IPS-11a (cell line): ENCODE measurements around the gene DDX41.

Experiments
- H3K4me3 ChIP-seq: one replicate; pipeline ENCODE4 v1.5.1; 2013; ENCODE audit warnings: low read depth, low read length, control low read depth

The DDX41 gene

GRCh38 chr5:177470759-177471536 lies 45.8 kb downstream of the DDX41 start:
- no peak overlapping the region for H3K4me3 ChIP-seq

DNA sequence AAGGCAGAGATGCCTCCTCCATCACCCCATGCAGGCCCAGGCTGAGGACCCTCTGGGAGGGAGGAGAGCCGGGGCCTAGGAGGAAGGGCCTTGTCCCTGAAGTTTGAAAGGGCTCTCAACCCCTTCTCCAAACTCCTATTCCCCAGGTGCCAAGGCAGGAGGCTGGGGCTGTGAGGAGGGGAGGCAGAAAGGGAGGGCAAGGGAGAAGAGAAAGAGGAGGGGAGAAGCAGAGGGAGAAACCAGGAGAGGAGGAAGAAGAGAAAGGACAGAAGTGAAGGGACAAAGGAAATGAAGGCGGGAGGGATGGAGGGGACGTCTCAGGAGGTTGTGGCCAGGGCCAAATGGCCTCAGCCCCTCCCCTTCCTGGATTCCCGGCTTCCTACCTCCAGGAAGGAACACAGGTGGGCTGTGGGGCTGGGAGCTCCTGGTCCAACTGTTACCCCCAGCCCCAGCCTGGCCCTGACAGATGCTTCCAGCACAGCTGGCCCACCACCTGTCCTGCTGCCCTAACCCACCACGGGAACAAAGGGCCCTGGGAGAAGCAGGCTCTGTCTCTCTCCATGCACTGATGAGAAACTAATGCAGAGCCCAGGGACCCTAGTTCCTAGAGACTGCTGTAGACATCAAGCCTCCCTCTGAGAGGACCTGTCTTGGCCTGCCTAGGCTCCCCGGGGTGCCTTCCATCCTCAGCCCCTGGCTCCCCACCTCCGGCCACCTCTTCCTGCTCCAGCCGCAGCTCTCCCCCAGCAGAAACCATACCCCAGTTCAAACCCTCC lies 46.8 kb downstream of the DDX41 start:
- no peak overlapping the region for H3K4me3 ChIP-seq

DNA sequence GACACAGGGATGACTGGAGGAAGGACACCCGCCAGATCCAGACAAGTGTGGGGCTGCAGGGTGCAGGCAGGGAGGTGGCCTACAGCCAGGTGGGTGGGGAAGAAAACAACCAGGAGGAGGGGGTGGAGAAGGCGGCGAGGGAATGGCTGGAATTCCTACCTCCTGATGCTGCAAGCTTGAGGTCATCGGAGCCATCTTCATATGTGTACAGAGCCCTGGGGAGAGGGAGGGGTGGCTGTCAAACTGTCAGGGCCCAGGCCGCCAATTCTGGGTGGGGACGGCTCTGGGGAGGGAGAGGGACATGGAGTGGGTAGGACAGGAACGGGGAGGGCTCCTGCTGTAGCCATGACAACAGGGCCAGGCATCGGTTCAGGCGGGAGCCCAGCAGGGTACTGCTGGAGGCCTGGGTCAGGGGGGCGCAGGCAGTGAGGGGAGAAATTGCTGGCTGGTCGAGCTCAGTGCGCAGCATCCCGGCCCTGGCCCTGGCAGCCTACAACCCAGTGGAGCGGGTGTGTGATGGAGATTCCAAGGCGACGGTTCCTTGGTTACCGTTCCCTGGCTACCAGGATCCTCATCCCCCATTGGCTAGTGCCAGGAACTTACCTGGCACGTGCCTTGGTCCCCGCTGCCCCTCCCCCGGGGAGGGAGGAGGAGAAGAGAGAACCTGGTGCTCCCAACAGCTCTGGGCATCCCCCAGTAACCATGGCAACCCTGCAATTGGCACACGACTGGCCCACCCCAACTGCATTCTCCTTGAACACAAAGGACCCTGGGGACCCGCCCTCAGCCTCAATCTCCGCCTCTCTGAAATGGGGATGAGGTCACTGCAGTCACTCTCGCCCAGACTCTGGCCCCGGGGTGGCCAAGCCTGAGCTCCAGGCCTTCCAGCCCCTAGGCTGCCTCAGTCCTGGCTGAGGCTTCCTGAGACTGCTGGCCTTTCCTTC lies 47.8 kb downstream of the DDX41 start:
- no peak overlapping the region for H3K4me3 ChIP-seq

DNA sequence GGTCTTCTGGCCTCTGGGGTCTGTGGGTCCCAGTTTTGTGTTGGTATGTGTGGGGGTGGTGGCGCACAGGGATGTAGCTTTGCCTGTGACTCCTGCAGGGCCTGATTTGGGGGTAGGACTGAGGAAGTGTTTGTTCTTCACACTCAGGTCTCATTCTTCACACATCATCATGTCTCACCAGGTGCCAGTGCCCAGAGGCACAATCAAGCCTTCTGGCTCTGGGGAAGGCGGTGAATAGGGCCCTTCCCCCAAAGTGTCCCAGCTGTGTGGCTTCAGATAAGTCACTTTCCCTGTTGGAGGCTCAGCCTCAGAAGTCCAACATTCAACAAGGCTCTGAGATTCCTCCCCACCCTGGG lies 48.5 kb downstream of the DDX41 start:
- H3K4me3 ChIP-seq: no peak overlapping the region

- H3K4me3 ChIP-seq: no peak overlapping the region
Observed at GRCh38 chr5:177467436-177467835, 49.3 kb downstream of the DDX41 start.

- no peak overlapping the region for H3K4me3 ChIP-seq
Observed at GRCh38 chr5:177466861-177467260, 49.9 kb downstream of the DDX41 start.

- H3K4me3 ChIP-seq: no peak overlapping the region
Observed at GRCh38 chr5:177465044-177465443, 51.7 kb downstream of the DDX41 start.

DNA sequence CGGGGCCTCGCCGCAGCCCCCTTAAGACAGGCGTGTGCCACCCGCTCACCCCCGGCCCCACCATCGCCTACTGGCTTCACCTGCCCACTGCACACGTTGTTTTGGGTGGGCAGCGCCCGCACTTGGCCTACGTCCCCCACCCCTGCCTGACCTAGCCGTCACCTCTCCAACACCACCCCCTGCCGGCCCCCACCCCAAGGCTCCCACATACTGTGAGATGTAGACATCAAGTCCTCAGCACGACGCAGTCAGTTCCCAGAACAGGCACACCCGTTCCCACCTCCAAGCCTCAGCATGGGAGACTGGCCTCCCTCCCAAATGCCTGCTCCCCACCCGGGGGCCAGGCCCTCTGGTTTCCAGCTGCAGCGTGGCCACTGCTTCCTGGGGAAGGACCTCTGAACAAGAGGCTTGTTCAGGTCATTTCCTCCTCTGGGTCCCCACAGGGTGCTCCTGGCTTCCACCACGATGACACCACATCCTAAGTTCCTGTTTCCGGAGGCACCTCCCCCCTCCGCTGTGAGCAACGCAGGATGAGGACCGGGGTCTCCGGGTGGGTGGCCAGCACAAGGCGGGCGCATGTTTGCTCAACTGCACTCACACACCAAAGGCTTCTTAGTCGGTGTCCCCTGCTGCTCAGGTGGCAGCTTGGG lies 54.6 kb downstream of the DDX41 start:
- no peak overlapping the region for H3K4me3 ChIP-seq
